Measurements from ENCODE around the gene EARS2.
"Not testable (repeated sequence)": the region's sequence is repeated elsewhere in the genome, so short reads cannot be mapped to it uniquely, and the experiment has no call there.

Gene EARS2

DNA sequence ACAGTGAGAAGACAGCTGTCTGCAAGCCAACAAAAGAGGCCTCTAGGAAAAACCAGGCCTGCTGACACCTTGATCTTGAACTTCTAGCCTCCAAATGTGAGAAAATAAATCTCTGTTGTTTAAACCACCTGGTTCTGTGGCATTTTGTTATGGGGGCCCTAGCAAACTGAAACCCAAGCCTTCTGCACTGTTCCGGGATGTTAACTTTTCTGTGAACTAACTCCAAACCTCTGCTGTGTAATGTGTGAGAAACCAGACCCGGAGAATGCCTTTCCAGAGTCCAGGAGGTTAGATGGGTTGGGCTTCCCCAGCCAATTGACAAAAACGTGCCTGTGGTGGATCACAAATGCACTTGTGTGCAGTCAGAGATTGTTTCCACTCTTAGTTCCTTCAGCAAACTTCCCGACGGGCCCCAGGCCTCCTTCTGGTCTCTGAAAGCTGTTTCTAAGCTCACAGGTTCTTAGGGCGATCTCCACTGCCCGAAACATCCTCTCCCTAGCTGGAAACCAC lies 33.2 kb downstream of the EARS2 start:
- no peak for DNase-seq

DNA sequence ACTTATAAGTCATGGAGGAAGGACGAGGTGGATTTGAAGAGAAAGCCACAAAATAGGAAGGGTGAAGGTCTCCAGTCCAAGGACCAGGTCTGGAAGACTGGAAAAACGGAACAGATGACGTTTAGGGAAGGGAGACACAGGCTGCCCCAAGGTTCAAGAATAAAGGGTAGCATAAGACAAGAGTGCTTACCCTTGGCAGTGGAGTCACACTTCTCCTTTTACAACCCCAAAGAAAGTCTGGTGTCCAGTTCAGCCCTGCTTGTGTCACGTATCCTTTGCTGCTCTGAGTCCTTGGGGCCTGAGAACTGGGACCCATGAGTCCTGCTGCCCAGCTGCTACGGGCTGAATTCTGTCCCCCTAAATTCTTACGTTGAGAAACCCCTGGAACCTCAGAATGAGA lies 33.8 kb downstream of the EARS2 start:
- no peak for DNase-seq

DNA sequence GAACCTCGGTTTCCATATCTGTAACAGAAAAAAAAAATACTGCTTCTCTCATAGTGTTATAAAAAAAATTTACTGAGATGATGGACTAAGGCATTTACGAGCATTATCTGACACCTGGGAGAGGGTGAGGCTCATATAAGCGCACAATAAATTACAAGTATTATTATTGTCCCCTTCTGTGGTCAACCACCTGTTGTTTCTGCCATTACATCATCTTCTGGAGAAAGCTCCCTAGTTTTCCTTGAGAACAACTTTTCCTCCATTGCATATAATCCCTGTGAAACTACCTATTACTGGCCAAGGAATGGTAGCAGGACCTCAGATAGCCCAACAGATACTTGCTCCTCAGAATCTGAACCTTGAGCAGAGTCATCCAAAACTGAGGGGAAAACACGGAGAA lies 35.2 kb downstream of the EARS2 start:
- no peak for DNase-seq

- DNase-seq: no peak
Measured at GRCh38 chr16:23521037-23521743, 36.0 kb downstream of the EARS2 start.

DNA sequence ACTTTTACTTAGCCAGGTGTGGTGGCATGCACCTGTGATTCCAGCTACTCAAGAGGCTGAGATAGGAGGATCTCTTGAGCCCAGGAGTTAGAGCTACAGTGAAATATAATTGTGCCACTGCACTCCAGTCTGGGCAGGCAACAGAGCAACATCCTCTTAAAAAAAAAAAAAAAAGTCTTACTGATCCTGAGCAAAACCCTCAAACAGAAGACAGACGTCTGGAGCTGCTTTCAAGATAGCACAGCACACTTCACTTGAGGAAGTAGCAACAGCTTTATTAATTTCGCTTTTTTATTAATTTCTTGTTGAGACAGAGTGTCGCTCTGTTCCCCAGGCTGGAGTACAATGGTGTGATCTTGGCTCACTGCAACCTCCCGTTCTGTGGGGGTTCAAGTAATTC lies 36.6 kb downstream of the EARS2 start:
- no peak for DNase-seq

DNA sequence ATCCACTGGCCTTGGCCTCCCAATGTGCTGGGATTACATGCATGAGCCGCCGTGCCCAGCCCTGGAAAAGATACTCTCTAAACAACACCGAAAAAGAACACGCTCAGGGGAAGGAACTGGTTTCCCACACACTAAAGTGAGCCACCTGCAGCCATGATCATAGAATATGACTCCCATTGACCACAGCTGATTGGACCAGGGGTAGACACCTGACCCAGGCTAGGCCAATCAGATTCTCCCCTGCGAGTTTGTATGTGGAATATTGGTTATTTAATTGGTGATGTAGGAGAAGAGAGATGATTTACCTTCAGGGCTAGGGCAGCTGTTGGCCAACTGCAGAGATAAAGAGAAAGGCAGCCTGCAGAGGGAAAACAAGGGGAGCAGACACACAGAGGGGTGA lies 37.9 kb downstream of the EARS2 start:
- DNase-seq: no peak

DNA sequence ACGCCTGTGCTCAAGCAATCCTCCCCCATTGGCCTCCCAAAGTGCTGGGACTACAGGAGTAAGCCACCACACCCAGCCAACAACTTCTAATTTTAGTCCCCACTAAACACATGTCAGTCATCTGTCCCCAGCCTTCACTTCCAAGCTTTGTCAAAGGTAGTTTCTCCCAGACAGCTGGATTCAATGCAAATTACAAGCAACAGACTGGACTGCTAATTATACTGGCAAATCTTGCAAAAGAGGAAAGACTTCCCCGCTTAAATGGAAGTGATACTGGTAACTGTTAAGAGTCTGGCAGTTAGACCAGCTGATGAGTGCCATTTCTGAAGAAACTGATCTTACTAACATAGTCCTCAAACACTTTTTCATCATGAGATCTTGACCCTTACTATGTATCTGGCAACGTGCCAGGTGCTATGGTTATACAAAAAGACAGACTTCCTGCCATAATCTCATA lies 38.7 kb downstream of the EARS2 start:
- no peak for DNase-seq

DNA sequence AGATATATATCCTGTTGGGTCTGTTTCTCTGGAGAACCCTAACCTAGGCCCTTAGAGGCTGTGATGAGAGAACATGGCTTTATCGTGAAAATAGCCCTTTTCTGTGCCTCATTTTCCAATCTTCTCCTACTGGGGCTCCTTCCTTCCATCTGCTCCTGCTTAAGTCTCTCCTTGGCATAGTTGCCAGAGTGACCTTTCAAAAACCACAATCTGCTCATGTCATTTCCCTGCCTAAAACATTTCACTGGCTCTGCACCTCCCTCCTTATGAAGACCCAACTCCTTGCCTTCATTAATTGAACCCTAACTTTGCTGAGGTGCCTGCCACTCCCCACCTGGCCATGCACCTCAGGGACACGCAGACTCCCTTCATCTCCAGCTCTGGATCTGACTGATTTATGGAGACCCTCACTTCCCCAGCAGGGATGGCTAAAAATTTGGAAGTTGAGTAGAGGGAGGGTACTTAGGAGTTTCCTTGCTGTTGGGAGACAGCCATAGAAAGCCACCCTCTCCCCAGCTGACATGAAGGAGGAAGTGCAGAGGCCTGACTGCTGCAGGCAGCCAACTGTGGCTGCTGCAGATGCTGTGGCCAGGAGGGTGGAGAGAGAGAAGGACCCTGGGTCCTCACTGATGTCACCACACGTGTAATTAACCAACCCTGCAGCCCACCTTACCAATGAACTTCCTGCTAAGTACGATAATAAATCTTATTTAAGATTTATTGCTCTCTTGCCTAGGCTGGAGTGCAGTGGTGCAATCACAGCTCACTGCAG lies 40.6 kb downstream of the EARS2 start:
- DNase-seq: no peak

DNA sequence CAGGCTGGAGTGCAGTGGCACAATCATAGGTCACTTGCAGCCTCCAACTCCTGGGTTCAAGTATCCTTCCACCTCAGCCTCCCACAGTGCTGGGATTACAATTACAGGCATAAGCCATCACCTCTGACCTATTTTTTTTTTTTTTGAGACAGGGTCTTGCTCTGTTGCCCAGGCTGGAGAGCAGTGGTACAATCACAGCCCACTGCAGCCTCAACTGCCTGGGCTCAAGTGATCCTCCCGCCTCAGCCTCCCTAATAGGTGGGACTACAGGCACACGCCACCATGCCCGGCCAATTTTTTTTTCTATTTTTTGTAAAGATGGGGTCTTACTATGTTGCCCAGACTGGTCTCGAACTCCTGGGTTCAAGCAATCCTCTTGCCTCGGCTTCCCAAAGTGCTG lies 41.3 kb downstream of the EARS2 start:
- DNase-seq: no peak

- DNase-seq: peak; percentile 79
Measured at GRCh38 chr16:23514381-23515152, 42.6 kb downstream of the EARS2 start.

- DNase-seq: no peak
Measured at GRCh38 chr16:23512168-23512695, 44.9 kb downstream of the EARS2 start.

GRCh38 chr16:23511731-23512130 lies 45.4 kb downstream of the EARS2 start:
- no peak for DNase-seq

DNA sequence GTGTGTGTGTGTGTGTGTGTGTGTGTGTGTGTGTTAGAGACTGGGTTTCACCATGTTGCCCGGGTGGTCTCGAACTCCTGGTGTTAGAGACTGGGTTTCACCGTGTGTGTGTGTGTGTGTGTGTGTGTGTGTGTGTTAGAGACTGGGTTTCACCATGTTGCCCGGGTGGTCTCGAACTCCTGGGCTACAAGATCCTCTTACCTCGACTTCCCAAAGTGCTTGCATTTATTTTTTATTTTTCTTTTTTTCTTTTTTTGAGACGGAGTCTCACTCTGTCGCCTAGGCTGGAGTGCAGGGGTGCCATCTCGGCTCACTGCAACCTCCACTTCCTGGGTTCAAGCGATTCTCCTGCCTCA lies 46.3 kb downstream of the EARS2 start:
- DNase-seq: not testable (repeated sequence)

- peak; percentile 69 for DNase-seq
Measured at GRCh38 chr16:23510164-23510914, 46.8 kb downstream of the EARS2 start, which contains the start of gene GGA2. GGA2 (minus strand) TSS chr16:23510494; CDS start chr16:23510411, 83 bp downstream.

DNA sequence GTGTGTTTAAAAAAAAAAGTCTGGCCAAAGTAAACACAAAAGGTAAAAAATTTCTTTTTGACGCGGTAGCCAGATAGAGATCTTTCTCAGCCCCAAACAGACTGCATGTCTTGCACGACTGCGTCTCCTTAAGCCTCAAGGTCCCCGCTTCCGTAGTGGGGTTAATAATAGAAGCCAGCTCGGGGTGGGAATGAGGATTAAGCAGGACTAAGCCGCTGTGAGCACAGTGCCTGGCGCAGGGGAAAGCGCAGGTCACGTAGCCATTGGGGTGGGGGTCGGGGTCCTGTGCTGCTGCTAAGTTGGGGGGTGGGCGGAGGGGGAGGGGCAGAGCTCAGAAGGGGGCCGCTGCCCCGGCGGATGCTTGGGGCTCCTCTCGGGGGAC lies 47.4 kb downstream of the EARS2 start:
- peak; percentile 45 for DNase-seq

DNA sequence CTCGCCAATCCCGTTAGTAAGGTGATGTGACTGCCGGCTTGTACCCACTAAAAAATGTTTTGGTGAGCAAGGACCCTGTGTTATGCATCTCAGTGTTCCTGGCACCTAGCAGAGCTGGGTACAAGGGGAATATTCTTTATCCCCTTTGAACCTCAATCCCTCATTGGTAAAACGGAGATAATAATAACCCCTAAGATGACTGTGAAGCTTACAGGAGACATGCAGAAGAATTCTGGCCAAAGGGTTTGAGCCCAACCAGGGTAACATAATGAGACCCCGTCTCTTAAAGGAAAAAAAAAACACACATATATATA lies 47.8 kb downstream of the EARS2 start:
- no peak for DNase-seq

- no peak for DNase-seq
Measured at GRCh38 chr16:23508589-23509440, 48.3 kb downstream of the EARS2 start.

DNA sequence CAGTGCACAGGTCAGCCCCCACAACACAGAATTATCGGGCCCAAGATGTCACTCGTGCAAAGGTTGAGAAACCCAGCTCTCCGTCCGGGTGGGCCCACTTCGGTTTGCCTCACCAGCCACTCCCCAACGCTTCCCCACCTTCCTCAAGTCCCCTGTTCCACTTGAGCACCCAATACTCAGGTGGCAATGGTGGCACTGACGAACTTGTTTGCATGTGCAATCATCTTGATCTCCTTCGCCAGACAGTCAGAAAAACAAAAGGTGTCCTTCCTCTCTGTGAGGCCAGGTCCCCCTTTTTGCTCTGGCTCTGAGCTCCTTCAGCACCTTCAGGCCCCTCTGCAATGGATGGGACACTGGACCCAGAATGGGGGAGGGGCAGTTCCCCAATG lies 50.5 kb downstream of the EARS2 start:
- no peak for DNase-seq

GRCh38 chr16:23505671-23506605 lies 51.2 kb downstream of the EARS2 start:
- no peak for DNase-seq

DNA sequence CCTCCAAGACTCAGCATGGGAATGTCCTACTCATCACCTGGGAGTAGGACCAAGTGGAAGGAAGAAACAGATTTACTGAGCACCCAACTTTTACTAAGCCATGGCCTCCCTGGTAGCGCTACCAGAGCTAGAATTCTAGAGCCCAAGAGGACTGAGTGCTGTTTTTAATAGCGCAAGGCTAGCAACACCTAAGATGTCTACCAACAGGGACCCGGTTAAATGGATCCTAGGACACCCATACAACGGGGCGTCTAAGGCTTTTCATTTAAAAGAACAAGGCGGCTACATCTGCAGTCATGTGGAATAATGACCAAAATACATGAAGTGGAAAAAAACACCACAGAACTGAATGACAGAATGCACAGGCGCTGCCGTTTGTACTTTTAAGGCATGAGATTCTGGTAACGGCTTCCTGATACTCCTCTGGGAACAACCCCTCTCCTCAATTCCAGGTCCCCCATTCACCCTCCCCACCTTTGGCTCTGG lies 51.9 kb downstream of the EARS2 start:
- no peak for DNase-seq

Measured in central memory CD4-positive, alpha-beta T cell (primary cell).